Activated T-cell treated with anti-CD3 and anti-CD28 coated beads, Interleukin-2, amount 50 U/mL, for 72 hours (primary cell): ENCODE measurements around the gene AGBL1. TPM values are rescaled to one million over a fixed set of nuclear protein-coding genes. Genes with fewer than 3 reads are reported as not detected.
A peak's percentile ranks its signal among the peaks of the same experiment; 100 is the strongest.

Experiments
- ATAC-seq, 2 donors: fragments of 150-1000 bp; cut with Tn5 transposase; replicated peaks in 1 of 2; 2 replicates each; pipeline ENCODE4 v1.10.0; 2021; ENCODE audit warnings: moderate library complexity in 2 of 2, mild to moderate bottlenecking in 1 of 2
- DNase-seq, 2 donors: peaks; one replicate each; pipeline ENCODE4 v3.0.0; 2021 to 2022; ENCODE audit warnings: mixed read lengths in 1 of 2
- H3K27ac Mint-ChIP-seq: one replicate; pipeline ENCODE4 v1.8.0; 2022; ENCODE audit warnings: mild to moderate bottlenecking, moderate library complexity, mixed read lengths
- H3K27me3 Mint-ChIP-seq: one replicate; pipeline ENCODE4 v1.8.0; 2022; ENCODE audit warnings: low read depth, mixed read lengths
- H3K36me3 Mint-ChIP-seq, 2 donors: one replicate each; pipeline ENCODE4 v1.8.0; 2022; ENCODE audit warnings: mixed read lengths in 2 of 2, mild to moderate bottlenecking in 1 of 2; ENCODE audit not compliant: insufficient read depth in 2 of 2
- H3K4me1 Mint-ChIP-seq: one replicate; pipeline ENCODE4 v1.8.0; 2022; ENCODE audit warnings: low read depth, mixed read lengths
- H3K4me3 Mint-ChIP-seq, 2 donors: one replicate each; pipeline ENCODE4 v1.8.0; 2022; ENCODE audit warnings: mild to moderate bottlenecking in 2 of 2, mixed read lengths in 2 of 2, moderate library complexity in 2 of 2
- H3K9me3 Mint-ChIP-seq, 2 donors: one replicate each; pipeline ENCODE4 v1.8.0; 2022; ENCODE audit warnings: mixed read lengths in 2 of 2
- total RNA-seq, 2 donors: library from RNA; stranded (reverse); gene quantifications; one replicate each; pipeline ENCODE4 v1.2.3, GENCODE V29; 2022

The AGBL1 gene
- total RNA-seq, 2 donors from 2014 or later = 0.14 TPM; not detected in 1

DNA sequence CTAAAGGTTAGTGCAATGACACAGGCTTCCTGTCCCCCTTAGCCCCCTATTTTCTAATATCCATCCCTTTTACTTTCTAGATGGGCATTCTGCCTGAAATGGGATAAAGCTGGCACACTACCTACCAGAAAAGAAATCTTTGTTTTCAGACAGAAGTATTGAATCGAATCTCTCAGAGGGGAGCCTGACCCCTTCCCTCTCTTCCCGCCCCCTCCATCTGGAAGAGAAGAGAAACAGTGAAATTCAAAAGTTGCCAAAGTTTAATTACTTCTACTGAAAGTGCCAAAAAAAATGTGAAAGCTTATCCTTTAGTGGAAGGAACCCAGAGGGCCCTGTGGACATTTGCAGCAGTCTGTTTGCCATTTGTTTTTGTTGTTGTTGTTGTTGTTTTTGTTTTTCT lies 523.8 kb downstream of the AGBL1 start:
- no peak for DNase-seq
- peaks cover 0 to 2% of the 10 kb centered on the region in 2 donors for H3K36me3 Mint-ChIP-seq
- peaks cover under 1% of the 10 kb centered on the region for H3K4me1 Mint-ChIP-seq
- ATAC-seq = no peak
- no peak overlapping the region for H3K4me3 Mint-ChIP-seq
- no peak overlapping the region for H3K27ac Mint-ChIP-seq
- peaks cover 4% of the 10 kb centered on the region for H3K27me3 Mint-ChIP-seq
- H3K9me3 Mint-ChIP-seq = peaks cover 0 to 2% of the 10 kb centered on the region in 2 donors

- Mint-ChIP-seq H3K4me1 (peaks cover 48% of the 10 kb centered on the region), H3K4me3 (no peak overlapping the region), H3K27ac (no peak overlapping the region), H3K9me3 (peaks cover 0 to 2% of the 10 kb centered on the region in 2 donors), H3K36me3 (peaks cover 0 to 4% of the 10 kb centered on the region in 2 donors), H3K27me3 (peaks cover 4% of the 10 kb centered on the region)
- DNase-seq (no peak), ATAC-seq (no peak)
These were observed 529.0 kb downstream of the AGBL1 start for GRCh38 chr15:86608461-86609205.

GRCh38 chr15:86609275-86609674 lies 529.6 kb downstream of the AGBL1 start:
- Mint-ChIP-seq H3K27ac (no peak overlapping the region), H3K9me3 (peaks cover 0 to 2% of the 10 kb centered on the region in 2 donors), H3K27me3 (peaks cover 4% of the 10 kb centered on the region), H3K4me1 (peaks cover 50% of the 10 kb centered on the region), H3K4me3 (peak overlapping the region in 1 of 2 donors; percentile 46), H3K36me3 (peaks cover 0 to 4% of the 10 kb centered on the region in 2 donors)
- ATAC-seq (peak; percentile 52 to 64), DNase-seq (peak; percentile 1 to 13)

GRCh38 chr15:86610038-86610437 lies 530.4 kb downstream of the AGBL1 start:
- Mint-ChIP-seq H3K27ac (peak overlapping the region; percentile 12), H3K27me3 (peaks cover 4% of the 10 kb centered on the region), H3K4me3 (peak overlapping the region in 1 of 2 donors; percentile 46), H3K9me3 (peaks cover 0 to 5% of the 10 kb centered on the region in 2 donors), H3K4me1 (peaks cover 58% of the 10 kb centered on the region), H3K36me3 (peaks cover 0 to 4% of the 10 kb centered on the region in 2 donors)
- peak; percentile 14 to 49 for DNase-seq
- peak; percentile 72 to 77 for ATAC-seq

GRCh38 chr15:86611417-86612040 lies 531.9 kb downstream of the AGBL1 start:
- Mint-ChIP-seq H3K4me1 (peaks cover 73% of the 10 kb centered on the region), H3K9me3 (peaks cover 3 to 5% of the 10 kb centered on the region in 2 donors), H3K27me3 (no peaks in the 10 kb centered on the region), H3K36me3 (peaks cover 0 to 4% of the 10 kb centered on the region in 2 donors), H3K27ac (peak overlapping the region; percentile 62), H3K4me3 (peak overlapping the region; percentile 15 to 23)
- ATAC-seq = peak; percentile 83 to 87
- DNase-seq = peak; percentile 36 to 42

- ATAC-seq (no peak), DNase-seq (no peak)
- H3K27me3 Mint-ChIP-seq = no peaks in the 10 kb centered on the region
- H3K36me3 Mint-ChIP-seq = peaks cover 0 to 3% of the 10 kb centered on the region in 2 donors
- H3K4me3 Mint-ChIP-seq = peak overlapping the region in 1 of 2 donors; percentile 38
- peaks cover 61% of the 10 kb centered on the region for H3K4me1 Mint-ChIP-seq
- peaks cover 3 to 5% of the 10 kb centered on the region in 2 donors for H3K9me3 Mint-ChIP-seq
- peak overlapping the region; percentile 57 for H3K27ac Mint-ChIP-seq
These were observed 535.7 kb downstream of the AGBL1 start for GRCh38 chr15:86615411-86615810.

DNA sequence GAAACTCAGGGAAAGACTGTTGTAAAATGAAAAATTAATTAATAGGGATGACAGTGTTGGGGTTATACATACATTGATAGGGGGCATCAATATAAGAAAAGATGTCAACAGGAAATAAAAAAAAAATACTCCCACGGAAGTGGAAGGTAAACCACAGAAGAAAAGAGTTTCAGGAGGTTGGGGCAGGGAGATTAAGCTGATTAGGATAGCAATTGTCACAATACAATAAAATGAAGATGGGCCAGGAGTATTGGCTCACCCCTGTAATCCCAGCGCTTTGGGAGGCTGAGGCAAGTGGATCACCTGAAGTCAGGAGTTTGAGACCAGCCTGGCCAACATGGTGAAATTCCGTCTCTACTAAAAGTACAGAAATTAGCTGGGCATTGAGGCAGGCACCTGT lies 536.1 kb downstream of the AGBL1 start:
- Mint-ChIP-seq H3K27me3 (peaks cover 1% of the 10 kb centered on the region), H3K4me1 (peaks cover 57% of the 10 kb centered on the region), H3K4me3 (peak overlapping the region in 1 of 2 donors; percentile 38), H3K9me3 (peaks cover 3 to 5% of the 10 kb centered on the region in 2 donors), H3K36me3 (peaks cover 0 to 3% of the 10 kb centered on the region in 2 donors), H3K27ac (peak overlapping the region; percentile 57)
- DNase-seq = no peak
- ATAC-seq = no peak

DNA sequence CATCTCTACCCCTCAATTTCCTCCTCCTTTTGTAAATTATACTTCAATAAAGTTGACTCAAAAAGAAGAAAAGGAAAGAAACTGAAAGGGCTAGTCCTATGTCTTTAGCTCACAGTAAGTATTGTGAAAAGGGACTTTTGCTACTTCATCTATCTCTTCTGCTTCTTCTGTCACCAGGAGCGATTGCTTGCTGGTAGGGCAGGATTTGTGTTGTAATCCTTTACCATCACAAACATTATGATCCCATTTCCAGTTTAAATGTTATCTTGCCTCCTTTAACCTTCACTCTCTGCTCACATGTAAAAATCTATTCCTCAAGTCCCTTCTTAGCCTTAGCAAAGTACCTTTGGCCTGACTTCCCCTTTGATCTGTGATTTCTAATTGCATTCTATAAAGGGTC lies 537.1 kb downstream of the AGBL1 start:
- Mint-ChIP-seq H3K4me3 (peak overlapping the region in 1 of 2 donors; percentile 40), H3K36me3 (peaks cover 0 to 3% of the 10 kb centered on the region in 2 donors), H3K27ac (no peak overlapping the region), H3K9me3 (peaks cover 3 to 5% of the 10 kb centered on the region in 2 donors), H3K27me3 (peaks cover 4% of the 10 kb centered on the region), H3K4me1 (peaks cover 47% of the 10 kb centered on the region)
- DNase-seq (no peak), ATAC-seq (no peak)

DNA sequence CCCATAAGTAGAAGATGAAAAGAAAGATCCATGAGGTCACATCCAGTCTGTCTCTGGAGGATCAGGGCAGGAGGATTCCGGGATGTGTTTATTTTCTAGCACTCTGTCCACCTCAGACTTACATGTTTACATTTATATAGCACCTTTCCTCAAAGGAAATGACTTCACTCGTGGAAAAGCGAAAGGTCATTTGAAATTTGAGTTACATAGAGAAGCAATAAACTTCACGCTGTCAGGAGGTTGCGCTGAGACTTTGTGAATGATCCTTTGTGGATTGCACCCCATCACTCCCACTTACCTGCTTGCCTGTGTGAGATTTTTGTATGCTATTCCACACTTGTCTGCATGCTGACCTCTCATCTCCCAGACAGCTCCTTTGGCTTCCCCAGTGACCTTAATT lies 540.5 kb downstream of the AGBL1 start:
- DNase-seq (no peak), ATAC-seq (no peak)
- peaks cover 4% of the 10 kb centered on the region for H3K27me3 Mint-ChIP-seq
- no peak overlapping the region for H3K27ac Mint-ChIP-seq
- H3K9me3 Mint-ChIP-seq = peaks cover under 1 to 1% of the 10 kb centered on the region in 2 donors
- H3K4me1 Mint-ChIP-seq = peaks cover 36% of the 10 kb centered on the region
- no peaks in the 10 kb centered on the region for H3K36me3 Mint-ChIP-seq
- H3K4me3 Mint-ChIP-seq = no peak overlapping the region

GRCh38 chr15:86620641-86621349 lies 541.1 kb downstream of the AGBL1 start:
- Mint-ChIP-seq H3K36me3 (no peaks in the 10 kb centered on the region), H3K4me3 (no peak overlapping the region), H3K27me3 (peaks cover 4% of the 10 kb centered on the region), H3K4me1 (peaks cover 36% of the 10 kb centered on the region), H3K27ac (no peak overlapping the region), H3K9me3 (no peaks in the 10 kb centered on the region)
- ATAC-seq = no peak
- no peak for DNase-seq

- no peak overlapping the region for H3K4me3 Mint-ChIP-seq
- no peak overlapping the region for H3K27ac Mint-ChIP-seq
- peaks cover 4% of the 10 kb centered on the region for H3K27me3 Mint-ChIP-seq
- H3K36me3 Mint-ChIP-seq = no peaks in the 10 kb centered on the region
- no peak for DNase-seq
- ATAC-seq = no peak
- H3K9me3 Mint-ChIP-seq = peaks cover 0 to 2% of the 10 kb centered on the region in 2 donors
- peaks cover 28% of the 10 kb centered on the region for H3K4me1 Mint-ChIP-seq
These were observed 543.6 kb downstream of the AGBL1 start for GRCh38 chr15:86623236-86623635.

DNA sequence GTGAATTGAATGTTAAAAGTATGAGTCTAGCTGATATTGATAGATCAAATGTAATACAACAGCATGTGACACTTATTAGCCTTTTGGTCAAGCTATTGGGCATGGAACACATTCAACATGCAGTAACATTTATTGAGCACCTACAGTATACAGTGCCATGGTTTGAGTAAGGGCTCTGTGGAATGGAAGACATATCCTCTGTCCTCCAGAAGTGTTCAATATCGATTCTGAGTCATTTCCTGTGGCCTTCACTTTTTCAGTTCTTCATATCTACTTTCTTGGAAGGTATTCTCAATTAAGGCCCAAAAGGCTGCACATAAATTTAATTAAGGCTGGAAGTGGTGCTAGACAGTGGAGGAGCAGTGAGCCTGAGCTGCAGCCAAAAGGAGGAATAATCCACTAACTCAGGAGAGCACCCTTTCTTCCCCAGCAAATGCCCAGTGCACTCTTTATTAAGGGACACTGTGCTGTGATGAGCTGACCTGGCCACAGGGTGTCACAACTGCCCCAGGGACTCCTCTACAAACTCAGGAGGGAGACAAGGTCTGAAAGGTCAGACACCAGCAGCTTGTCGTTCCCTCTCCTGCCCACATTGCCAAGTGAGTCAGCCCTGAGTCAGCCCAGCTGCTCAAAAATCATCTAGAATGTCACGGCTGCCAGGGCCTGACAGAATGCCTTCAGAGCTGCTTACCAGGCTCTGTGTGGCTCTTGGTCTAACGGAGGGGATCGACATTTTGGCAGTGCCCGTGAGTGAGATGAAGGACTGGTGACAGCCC lies 544.8 kb downstream of the AGBL1 start:
- H3K4me3 Mint-ChIP-seq = peak overlapping the region; percentile 68 to 70
- H3K27ac Mint-ChIP-seq = peak overlapping the region; percentile 69
- peak; percentile 84 to 87 for DNase-seq
- peaks cover 36% of the 10 kb centered on the region for H3K4me1 Mint-ChIP-seq
- peak; percentile 100 for ATAC-seq
- no peaks in the 10 kb centered on the region for H3K36me3 Mint-ChIP-seq
- H3K27me3 Mint-ChIP-seq = peaks cover 4% of the 10 kb centered on the region
- H3K9me3 Mint-ChIP-seq = peaks cover 0 to 2% of the 10 kb centered on the region in 2 donors
